Activated naive CD8-positive, alpha-beta T cell treated with anti-CD3 and anti-CD28 coated beads, Interleukin-2, amount 50 U/mL, for 16 hours (primary cell): ENCODE measurements around the gene ERICH6.

Source experiments
- DNase-seq: peaks from one replicate; pipeline ENCODE4 v3.0.0-alpha.2; 2020; ENCODE audit warnings: low read depth, low spot score

Gene ERICH6

DNA sequence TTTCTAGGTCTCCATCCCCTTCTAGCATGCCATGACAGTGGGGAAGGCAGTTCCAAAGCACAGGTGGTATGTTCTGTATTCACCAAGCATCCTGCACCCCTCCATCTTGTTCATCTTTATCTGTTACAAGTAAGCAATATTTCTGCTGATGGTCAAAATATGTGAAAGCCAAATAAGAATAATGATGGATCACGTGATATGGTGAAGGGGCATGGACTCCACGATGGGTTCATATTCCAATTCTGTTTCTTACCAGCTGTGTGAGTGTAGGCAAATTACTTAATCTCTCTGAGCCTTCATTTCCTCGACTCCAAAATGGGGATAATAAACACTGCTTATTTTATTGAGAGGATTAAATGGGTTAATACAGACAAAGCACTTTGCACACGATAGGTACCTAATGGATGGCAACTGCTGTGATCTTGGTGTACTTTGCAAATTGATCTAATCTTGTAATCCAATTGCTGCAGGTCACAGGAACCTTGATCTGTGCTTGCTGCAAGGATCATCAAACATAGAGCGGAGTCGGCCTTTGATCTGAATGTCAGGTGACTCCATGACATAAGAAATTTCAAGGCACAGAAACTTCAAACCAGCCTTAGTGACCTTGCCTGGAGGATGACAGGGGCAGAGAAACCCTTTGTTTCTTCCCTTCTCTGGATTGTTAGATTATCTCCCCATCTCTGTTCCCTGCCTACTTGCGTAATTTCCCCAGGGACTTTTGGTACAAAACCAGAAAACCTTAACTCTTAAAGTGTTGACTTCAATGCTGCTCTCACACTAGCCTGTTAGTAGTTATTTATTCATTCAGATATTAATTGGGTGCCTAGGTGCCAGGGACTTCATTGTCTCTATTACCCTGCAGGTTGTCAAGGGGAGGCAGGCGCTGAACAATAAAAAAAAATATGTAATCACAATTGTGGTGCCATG lies 33.4 kb upstream of the ERICH6 start:
- no peak for DNase-seq

DNA sequence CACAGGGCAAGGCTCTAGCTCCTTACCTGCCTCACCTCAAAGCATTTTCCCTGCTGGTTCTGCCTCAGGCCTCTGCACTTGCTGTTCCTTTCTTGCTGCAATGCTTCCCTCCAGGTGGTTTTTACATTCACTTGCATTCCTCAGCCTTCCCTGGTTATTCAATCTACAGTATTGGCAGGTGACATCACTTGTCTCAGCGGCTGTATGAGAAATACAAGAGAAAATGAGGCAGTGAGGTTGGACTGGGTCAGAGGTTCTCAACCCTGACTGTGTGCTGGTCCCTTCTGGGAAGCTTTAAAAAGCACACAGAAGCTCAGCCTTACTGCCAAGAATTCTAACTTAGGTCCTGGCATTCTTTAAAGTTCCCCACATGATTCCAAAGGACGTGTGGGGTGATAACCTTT lies 32.6 kb upstream of the ERICH6 start:
- DNase-seq = no peak

DNA sequence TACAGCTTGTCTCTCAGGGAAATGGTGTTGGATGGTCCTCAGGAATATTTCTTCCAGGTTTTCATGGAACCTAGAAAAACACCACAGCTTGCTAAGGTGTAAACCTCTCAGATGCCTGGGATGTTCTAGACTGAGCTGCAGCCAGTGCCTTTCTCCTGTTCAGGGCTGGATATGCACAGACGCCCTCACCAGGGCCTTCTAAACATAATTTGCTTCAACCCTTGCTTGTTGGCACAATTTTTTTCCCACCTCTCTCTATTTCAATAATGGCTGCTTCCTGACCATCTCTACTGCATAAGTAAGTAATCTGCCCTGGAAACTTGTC lies 31.0 kb upstream of the ERICH6 start:
- no peak for DNase-seq

DNA sequence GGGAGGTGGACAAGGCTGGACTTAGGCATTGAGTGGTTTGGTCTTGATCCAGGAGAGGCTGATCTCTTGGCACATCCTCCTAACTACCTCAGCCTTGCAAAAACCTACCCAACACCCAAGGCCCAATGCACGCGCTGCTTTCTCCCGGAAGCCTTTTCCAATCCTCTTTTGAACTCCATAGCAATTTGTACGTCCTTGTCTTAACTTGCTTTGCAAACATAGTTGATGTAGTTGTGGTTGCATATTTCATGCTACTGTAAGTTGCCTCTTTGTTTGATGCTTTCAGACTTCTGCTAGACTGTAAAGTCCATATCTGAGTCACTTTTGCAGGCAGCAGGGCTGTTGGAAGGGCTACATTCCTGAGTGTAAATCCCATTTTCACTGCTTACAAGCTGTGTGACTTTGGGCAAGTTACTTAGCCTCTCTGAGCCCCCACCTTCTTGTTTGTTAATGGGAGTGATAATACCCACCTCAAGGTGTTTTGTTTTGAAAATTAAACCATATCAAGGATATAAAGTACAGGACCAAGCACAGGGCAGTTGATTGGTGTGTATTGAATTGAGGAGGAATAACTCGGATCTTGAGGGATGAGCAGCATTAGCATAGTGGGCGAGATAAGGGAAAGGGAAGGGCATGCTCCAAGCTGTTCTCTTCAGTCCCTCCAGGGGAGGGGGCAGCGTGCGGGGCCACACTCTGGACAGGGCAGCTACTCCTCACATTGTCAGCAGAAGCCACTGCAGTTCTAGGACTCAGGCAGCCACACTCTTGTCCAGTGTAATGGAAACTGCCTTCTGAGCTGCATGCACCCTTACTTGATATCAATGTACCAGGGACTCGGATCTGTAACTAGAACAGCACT lies 30.4 kb upstream of the ERICH6 start:
- no peak for DNase-seq

DNA sequence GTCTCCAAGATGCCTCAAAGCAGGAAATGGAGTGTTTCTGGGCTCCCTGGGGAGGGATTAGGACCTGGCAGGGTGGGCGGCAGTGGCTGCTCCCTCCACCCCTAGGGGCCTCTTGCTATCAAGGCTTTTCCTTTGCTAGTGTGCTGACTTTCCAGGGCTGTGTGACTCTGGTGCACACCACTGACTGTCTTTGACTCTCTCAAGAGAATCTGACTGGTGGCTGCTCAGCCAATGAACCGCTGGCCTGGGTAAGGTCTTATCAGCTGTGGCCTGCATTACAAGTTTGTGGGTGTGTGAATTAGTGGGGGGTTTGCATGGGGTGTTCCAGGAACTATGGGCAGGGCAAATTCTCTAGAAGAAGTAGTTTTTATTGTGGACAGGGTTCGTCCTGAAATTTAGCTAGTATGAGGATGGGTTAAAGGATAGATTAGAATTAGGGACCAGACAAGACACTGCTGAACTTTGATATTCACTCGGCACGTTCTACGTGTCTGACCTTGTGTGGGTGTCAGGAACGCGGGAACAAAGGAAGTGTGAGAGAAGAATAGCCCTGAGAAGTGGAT lies 29.7 kb upstream of the ERICH6 start:
- DNase-seq = no peak

DNA sequence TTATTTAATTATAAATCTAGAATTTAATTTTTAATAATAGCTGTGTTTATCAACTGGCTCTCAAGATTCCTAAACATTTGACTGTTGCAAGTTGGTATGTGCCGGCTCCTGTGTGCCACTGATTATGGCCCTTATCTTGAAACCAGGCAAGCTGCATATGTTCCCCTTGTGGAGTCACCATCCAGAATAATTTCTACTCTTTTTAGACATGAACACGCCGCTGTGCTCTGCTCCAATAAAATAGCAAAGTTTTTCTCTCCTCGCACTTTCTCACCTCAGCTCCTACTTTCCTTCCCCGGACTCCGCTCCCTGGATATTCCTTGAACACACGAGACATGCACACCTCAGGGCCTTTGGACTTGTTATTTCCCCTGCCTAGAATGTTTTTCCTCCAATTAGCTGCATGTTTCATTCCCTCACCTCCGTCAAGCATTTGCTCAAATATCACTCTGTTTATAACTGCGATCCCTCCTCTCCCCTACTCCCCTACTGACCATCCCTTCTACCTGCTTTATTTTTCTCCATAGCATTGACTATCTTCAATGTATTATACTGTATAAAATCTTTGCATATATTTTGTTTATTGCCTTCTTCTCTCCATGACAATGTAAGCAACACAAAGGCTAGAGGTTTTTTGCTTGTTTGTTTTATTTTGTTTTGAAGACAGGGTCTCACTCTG lies 26.1 kb upstream of the ERICH6 start:
- DNase-seq = no peak

DNA sequence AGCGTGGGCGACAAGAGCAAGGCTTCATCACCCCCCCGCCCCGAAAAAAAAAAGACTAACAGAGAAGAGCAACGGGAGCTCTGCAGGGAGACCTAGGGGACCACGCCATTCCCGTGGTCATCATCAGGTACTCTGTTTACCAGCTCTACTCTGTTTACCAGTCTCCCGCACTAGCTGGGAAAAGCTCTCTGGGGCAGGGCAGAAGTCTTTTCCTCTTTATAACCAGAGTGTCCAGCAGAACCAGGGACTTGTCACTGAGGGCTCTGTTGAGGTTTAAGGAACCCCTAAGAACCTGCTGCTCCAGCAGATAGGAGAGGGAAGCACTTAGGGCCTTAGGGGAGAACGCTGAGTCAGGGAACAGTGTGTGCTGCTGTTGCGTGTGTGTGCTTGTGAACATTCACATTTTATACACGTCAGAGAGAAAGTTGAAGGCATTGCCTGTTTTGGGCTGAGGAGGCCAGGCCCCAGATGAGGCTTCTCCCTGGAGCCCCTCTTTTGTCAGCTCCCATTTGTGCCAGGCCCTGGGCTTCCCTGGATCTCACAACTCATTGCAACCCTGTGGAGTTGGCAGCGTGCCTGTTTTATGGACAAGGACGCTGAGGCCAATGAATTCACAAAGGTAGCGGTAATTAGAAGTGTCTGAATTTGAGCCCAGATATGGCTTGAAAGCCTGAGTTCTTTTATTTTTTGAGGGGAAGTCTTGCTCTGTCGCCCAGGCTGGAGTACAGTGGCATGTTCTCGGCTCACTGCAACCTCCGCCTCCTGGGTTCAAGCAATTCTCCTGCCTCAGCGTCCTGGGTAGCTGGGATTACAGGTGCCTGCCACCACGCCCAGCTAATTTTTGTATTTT lies 24.2 kb upstream of the ERICH6 start:
- no peak for DNase-seq

DNA sequence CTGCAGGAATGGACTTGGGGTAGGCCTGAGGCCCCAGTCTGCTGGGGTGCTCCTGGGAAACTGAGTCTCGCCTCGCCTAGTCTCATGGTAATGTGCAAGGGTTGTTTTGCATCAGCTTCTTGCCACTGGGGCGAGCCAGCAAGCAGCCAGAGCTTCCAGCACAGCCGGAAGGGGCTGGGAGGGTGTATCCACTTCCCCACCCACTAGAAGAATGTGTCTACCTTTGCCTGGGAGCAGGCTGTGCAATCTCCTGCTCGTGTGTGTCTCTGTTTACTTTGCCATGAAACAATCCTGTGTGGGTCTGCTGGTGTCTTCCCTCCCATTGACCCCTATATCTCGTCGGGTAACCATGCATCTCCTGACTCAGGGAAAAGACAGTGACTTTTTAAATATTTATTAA lies 21.8 kb upstream of the ERICH6 start:
- no peak for DNase-seq

DNA sequence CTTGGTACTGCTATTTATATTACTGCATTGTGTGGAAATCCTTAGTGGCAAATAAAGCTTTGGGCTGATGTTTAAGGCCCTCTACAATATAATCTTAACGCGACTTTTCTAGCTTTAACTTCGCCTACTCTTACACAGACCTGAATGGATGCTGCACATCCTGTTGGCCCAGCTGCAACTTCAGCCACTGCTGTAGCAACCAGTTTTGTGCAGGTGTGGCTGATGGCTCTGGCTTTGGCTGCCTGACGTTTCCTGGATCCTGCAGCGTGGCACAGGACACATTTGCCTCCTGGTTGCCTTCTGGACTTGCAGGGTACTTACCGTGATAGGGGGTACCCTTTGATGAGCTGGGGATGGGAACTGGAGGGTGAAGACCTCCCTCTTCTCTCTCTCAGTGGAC lies 20.2 kb upstream of the ERICH6 start:
- DNase-seq = no peak

DNA sequence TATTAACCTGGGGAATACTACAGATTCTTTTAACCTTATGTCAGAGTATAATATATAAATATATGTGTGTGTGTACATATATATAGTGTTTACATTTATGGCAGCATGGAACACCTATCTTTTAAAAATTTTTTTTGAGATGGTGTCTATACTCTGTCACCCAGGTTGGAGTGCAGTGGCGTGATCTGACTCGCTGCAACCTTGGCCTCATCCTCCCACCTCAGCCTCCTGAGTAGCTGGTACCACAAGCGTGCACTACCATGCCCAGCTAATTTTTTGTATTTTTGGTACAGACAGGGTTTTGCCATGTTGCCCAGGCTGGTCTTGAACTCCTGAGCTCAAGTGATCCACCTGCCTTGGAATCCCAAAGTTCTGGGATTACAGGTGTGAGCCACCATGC lies 18.5 kb upstream of the ERICH6 start:
- DNase-seq = no peak

DNA sequence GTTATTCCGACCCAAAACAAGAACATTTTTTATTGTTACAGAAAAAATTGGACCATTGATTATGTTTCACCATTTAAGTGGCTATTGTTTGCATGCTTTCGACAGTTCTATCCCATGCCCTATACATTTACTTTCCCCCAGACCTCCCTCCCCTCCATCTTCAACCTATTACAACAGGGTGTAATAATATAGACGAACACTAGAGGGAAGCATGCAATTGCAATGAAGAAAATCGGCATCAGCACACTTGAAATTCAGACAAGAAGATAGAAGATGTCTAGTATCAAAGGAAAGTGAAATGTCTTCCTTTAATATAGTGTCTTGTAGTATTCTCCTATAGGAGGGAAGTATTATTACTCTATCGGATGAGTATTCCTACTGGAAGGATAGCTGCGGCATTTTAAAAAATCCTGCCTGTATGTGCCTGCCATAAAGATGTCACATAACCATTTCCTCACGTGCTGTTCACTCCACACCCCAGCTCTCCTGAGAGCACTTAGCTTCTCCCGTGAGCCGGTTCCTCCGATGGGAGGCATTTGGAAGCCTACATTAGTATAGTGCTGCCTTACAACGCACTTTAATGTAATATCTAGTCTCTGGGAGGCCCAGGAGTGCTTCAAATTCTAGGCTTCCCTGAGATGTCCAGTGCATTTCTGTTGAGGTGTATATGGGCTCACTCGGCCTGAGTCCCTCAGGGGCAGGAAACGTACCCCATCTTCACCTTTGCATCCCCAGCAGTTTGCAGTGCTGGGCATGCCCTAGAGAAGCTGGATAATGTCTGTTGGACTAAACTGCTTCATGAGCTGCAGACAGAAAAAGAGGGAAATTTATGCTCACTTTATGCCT lies 17.8 kb upstream of the ERICH6 start:
- no peak for DNase-seq

DNA sequence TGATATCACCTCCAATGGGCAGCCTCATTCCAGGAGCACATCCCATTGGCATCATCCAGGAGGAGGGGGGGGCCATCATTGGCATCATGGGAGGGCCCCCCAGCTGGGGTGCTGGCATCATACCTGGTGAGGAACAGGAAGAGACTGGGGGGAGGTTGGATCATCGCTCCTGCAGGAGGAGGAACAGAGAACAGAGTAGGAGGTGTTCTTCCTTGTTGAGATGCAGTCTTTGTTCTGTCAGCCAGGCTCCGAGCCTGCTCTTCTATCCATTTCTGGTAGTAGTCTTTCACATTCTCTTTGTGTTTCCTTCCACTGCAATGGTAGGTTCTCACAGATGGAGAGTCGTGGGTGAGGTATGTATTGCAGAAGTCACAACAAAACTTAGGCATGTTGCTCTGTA lies 16.7 kb upstream of the ERICH6 start:
- DNase-seq = no peak

DNA sequence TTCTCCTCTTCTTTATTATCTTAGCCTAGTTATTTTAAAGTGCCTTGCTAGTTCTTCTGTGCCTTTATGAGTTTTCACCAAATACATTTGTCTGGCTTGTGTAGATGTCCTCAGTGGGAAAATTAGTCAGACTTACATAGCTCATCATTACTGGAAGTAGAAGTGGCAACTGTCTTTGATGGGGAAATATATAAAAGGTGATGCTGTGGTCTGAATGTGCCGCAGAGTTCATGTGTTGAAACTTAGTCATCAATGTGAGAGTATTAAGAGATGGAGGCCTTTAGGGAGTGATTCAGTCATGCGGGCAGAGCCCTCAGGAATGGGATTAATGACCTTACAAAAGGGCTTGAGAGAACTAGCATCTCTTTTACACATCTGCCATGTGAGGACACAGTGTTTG lies 6.4 kb upstream of the ERICH6 start:
- DNase-seq = no peak

DNA sequence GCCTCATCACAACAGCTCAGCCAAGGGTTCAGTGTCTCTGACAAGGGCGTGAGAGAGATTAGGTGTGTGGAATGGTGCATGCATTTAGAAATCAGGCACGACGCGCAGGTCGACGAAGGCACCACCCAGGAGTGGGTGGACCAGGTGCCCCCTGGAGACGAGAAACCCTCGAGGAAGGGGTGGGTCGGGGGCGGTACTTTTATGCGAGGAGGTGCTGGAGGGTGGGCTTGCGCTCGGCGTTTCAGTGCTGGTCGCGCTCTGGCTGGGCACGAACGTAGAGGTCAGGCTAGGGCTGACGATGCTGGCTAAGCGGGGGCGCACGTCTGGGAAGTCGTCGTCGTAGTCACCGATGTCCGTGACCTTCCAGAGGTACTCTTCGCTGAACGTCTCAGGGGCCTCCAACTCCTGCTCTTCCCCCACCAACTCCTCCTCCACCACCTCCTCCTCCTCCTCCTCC lies 393 bp downstream of the ERICH6 start:
- no peak for DNase-seq

DNA sequence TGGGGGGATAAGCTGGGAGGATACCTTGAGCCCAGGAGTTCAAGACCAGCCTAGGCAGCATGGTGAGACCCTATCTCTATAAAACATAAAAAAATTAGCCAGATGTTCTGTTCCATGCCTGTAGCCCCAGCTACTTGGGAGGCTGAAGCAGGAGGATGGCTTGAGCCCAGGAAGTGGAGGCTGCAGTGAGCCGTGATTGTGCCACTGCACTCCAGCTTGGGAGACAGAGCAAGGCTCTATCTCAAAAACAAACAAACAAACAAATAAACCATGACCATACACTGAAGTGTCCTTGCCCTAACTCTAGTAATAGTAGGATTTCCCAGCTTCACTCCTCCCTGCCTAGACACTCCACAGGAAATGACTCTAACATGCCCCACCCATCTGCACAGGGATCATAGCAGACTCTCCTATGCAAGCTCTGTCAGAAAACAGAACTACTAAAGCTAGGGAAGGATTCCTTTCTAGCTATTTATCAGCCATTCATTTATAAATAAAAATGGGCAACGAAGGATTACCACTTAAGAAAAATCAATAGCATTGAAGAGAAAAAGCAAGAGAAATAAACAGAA lies 4.6 kb downstream of the ERICH6 start:
- no peak for DNase-seq

DNA sequence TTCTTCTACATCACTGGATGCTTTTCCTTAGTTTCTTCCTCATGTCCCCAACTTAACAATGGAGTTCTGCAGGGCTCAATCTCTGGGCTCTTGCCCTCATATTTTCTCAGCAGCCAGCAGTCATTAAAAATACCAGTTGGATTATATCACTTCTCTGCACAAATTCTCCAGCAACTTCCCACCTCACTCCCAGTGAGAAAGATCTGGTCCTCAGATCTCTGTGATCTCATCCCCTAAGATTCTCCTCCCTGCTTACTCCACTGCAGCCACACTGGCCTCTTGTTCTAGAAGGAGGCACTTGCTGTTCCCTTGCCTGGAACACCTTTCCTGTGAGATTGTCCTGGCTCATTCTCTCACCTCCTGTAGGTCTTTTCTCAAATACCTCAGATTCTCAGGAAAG lies 6.1 kb downstream of the ERICH6 start:
- DNase-seq = no peak

DNA sequence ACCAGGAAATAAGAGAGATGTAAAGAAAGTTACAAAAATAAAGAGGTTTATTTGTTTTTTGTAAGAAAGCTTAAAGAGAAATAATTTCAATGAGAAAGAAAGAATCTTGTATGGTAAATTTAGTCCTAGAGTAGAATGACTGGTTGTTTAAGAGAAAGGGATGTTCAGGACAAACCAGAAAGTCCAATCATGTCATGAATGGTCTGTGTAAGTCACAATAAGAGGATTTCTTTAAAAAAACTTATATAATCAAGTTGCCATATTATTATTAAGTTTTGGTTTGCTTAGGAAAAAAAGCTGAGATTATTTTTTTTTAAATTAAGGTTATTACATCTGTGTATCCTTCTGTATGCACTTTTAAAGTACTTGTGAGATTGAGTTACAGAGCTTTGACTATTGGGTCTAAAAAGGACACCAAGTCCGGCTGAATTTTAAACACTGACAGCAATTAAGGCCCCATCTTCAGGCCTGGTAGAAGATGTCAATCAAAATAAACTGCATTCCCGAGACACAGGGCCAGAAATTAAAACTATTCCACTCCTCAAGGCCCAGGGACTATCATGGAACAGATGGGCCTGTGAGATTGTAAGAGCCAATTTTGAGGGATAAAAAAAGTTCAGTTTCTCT lies 12.2 kb downstream of the ERICH6 start:
- no peak for DNase-seq

DNA sequence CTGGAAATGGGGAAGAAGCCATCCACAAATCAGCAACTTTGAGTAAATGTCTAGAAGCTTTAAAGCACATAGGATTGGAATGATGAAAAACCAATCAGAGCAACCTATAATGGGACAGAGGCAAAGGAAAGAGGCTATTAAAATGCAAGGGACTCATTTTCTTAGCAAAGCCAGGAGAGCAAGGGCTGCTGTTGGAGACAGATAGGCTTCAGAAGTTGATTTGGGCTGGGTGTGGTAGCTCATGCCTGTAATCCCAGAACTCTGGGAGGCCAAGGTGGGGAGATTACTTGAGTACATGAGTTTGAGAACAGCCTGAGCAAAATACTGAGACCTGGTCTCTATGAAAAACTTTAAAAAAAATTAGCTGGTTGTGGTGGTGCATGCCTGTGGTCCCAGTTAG lies 16.1 kb downstream of the ERICH6 start:
- no peak for DNase-seq

DNA sequence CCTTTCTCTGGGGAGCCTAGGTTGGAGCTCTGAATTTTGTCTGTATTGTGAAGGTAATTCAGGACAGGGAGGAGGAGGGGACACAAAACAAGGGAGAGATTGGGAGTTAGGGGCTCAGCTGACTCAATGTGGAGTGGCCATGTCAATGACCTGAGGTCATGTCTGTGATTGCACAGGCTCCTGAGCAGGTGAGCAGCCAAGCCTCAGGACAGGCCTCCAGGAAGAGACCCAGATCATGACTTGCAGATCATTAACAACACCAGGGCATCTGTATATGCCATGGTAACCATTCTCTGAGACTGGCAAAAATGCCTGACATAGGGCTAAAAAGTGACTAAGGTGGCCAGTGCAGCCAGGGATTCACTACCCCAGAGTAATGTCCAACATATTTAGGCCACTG lies 20.9 kb downstream of the ERICH6 start:
- no peak for DNase-seq
